GM10266 (cell line): Measurements from ENCODE around the gene SSX5.
"Not testable (repeated sequence)": the region's sequence is repeated elsewhere in the genome, so short reads cannot be mapped to it uniquely, and the experiment has no call there.

Source experiments
- DNase-seq: peaks from one replicate; pipeline ENCODE4 v3.0.0; 2012; ENCODE audit errors: extremely low spot score
- CTCF ChIP-seq: IDR thresholded peaks from 2 replicates; pipeline ENCODE4 v1.5.1; 2012; ENCODE audit warnings: mild to moderate bottlenecking, low read depth; ENCODE audit not compliant: control insufficient read depth, insufficient read depth; ENCODE audit errors: missing control alignments

SSX5 gene

GRCh38 chrX:48154796-48155195, 41.8 kb downstream of the SSX5 start:
- DNase-seq: no peak
- no peak for TF ChIP-seq CTCF

GRCh38 chrX:48153769-48154168, 42.8 kb downstream of the SSX5 start:
- DNase-seq: no peak
- no peak for TF ChIP-seq CTCF

GRCh38 chrX:48142697-48143096, 53.9 kb downstream of the SSX5 start:
- DNase-seq: not testable (repeated sequence)

- not testable (repeated sequence) for DNase-seq
Observed at GRCh38 chrX:48141810-48142508, 54.6 kb downstream of the SSX5 start.

GRCh38 chrX:48139076-48139475, 57.5 kb downstream of the SSX5 start:
- not testable (repeated sequence) for DNase-seq
